Measurements from ENCODE around the gene RANBP1. TPM values are rescaled to one million over a fixed set of nuclear protein-coding genes. Genes with fewer than 3 reads are reported as not detected.

Gene RANBP1
- total RNA-seq, 1 experiment from 2014 or later = 443 TPM

Small RNA genes within 50 kb of the gene (microRNA-seq; reads per million reads assigned to microRNA genes)
- gene MIR6816 (ENCODE audit: borderline number of aligned reads) = not detected

Other genes with a start within 250 kb of the RANBP1 start
- 30.8 to 38.0 TPM (median 36.1 TPM) in 3 replicates for gene COMT, start 174.3 kb upstream of the RANBP1 start, total RNA-seq (2021)
- 15.9 to 18.8 TPM (median 18.8 TPM) in 3 replicates for gene TXNRD2, start 174.3 kb upstream of the RANBP1 start, total RNA-seq (2021)
- 58.3 to 65.4 TPM (median 61.3 TPM) in 3 replicates for gene ARVCF, start 99.3 kb upstream of the RANBP1 start, total RNA-seq (2021)
- 13.2 to 16.8 TPM (median 14.8 TPM) in 3 replicates for gene TANGO2, start 95.0 kb upstream of the RANBP1 start, total RNA-seq (2021)
- 39.5 to 55.0 TPM (median 41.2 TPM) in 3 replicates for gene DGCR8, start 35.9 kb upstream of the RANBP1 start, total RNA-seq (2021)
- gene TRMT2A, start 1.1 kb downstream of the RANBP1 start, total RNA-seq (2021) = 52.0 to 68.6 TPM (median 53.7 TPM) in 3 replicates
- 72.3 to 79.7 TPM (median 77.6 TPM) in 3 replicates for gene ZDHHC8, start 15.7 kb downstream of the RANBP1 start, total RNA-seq (2021)
- gene CCDC188, start 35.0 kb downstream of the RANBP1 start, total RNA-seq (2021) = not detected in 3 replicates
- gene RTN4R, start 152.2 kb downstream of the RANBP1 start, total RNA-seq (2021) = 23.0 to 27.0 TPM (median 25.0 TPM) in 3 replicates
- gene DGCR6L, start 204.0 kb downstream of the RANBP1 start, total RNA-seq (2021) = 61.9 to 68.5 TPM (median 63.6 TPM) in 3 replicates